IMR-90 (cell line): ENCODE results near the gene TSC2. TPM values are rescaled to one million over a fixed set of nuclear protein-coding genes. Genes with fewer than 3 reads are reported as not detected.

Source experiments
- ATAC-seq: fragments of 200-7000 bp; cut with Tn5 transposase; 2 replicates; pipeline ENCODE4 v1.9.1; 2020; ENCODE audit warnings: low read depth, mild to moderate bottlenecking, moderate library complexity
- BruUV-seq: library from RNA; stranded (reverse); fragments of 400-500 nt; replicated peaks from 2 replicates; lab custom pipeline; 2021; lab: Mats Ljungman, UMichigan
- CTCF ChIA-PET: fragments of 300-600 bp; formaldehyde crosslinking; extraction: SDS; loops from one replicate; lab custom pipeline; 2021; ENCODE audit warnings: antibody characterized with exemption; lab: Yijun Ruan, JAX
- POLR2A ChIA-PET: fragments of 300-600 bp; sonication (Branson Sonifier 250); formaldehyde crosslinking; loops from one replicate; lab custom pipeline; 2022; ENCODE audit warnings: antibody characterized with exemption; ENCODE audit not compliant: unreplicated experiment; lab: Charles Lee
- DNase-seq: peaks from one replicate; pipeline ENCODE4 v3.0.0; 2013
- H2AFZ ChIP-seq: replicated peaks from 2 replicates; pipeline ENCODE3; 2013; ENCODE audit warnings: low read length, mild to moderate bottlenecking; ENCODE audit not compliant: poor library complexity
- H2AK5ac ChIP-seq: 2 replicates; pipeline ENCODE4 v1.6.1; 2013; ENCODE audit warnings: low read depth, low read length, inconsistent platforms
- H2AK9ac ChIP-seq: replicated peaks from 2 replicates; pipeline ENCODE3; 2013; ENCODE audit warnings: mild to moderate bottlenecking, low read depth, low read length, moderate library complexity; ENCODE audit not compliant: poor library complexity
- H2BK120ac ChIP-seq: 2 replicates; pipeline ENCODE4 v1.6.1; 2013; ENCODE audit warnings: low read depth, low read length, inconsistent platforms
- H2BK15ac ChIP-seq: 3 replicates; pipeline ENCODE4 v1.6.1; 2013; ENCODE audit warnings: low read depth, low read length, inconsistent platforms
- H2BK20ac ChIP-seq: 2 replicates; pipeline ENCODE4 v1.6.1; 2013; ENCODE audit warnings: low read depth, mild to moderate bottlenecking, inconsistent platforms, low read length, moderate library complexity
- H2BK5ac ChIP-seq: 2 replicates; pipeline ENCODE4 v1.6.1; 2013; ENCODE audit warnings: mild to moderate bottlenecking, low read depth, low read length, inconsistent platforms; ENCODE audit not compliant: poor library complexity, severe bottlenecking
- H3K14ac ChIP-seq: replicated peaks from 2 replicates; pipeline ENCODE4 v1.6.1; 2013; ENCODE audit warnings: low read depth, low read length, inconsistent platforms
- H3K18ac ChIP-seq: 2 replicates; pipeline ENCODE4 v1.6.1; 2013; ENCODE audit warnings: low read depth, low read length, control low read depth
- H3K23ac ChIP-seq: 2 replicates; pipeline ENCODE4 v1.6.1; 2013; ENCODE audit warnings: low read depth, low read length, inconsistent platforms
- H3K27ac ChIP-seq: 2 replicates; pipeline ENCODE4 v1.5.1; 2013; ENCODE audit warnings: mild to moderate bottlenecking, control low read depth, low read length; ENCODE audit not compliant: insufficient read depth
- H3K27me3 ChIP-seq: 2 replicates; pipeline ENCODE4 v1.6.1; 2013; ENCODE audit warnings: low read length; ENCODE audit not compliant: control insufficient read depth, insufficient read depth
- H3K36me3 ChIP-seq: 2 replicates; pipeline ENCODE4 v1.6.1; 2013; ENCODE audit warnings: low read length, mixed read lengths; ENCODE audit not compliant: control insufficient read depth, insufficient read depth
- H3K4ac ChIP-seq: 2 replicates; pipeline ENCODE4 v1.6.1; 2013; ENCODE audit warnings: low read depth, low read length, inconsistent platforms
- H3K4me1 ChIP-seq: 2 replicates; pipeline ENCODE4 v1.6.1; 2013; ENCODE audit warnings: low read length, mixed read lengths; ENCODE audit not compliant: control insufficient read depth, insufficient read depth
- H3K4me2 ChIP-seq: 2 replicates; pipeline ENCODE4 v1.6.1; 2013; ENCODE audit warnings: low read depth, mild to moderate bottlenecking, control low read depth, low read length, moderate library complexity
- H3K4me3 ChIP-seq: 2 replicates; pipeline ENCODE4 v1.5.1; 2013; ENCODE audit warnings: low read depth, mild to moderate bottlenecking, control low read depth, low read length, moderate library complexity; ENCODE audit not compliant: insufficient read depth
- H3K56ac ChIP-seq: 2 replicates; pipeline ENCODE4 v1.6.1; 2013; ENCODE audit warnings: low read length, inconsistent platforms; ENCODE audit not compliant: insufficient read depth; ENCODE audit errors: extremely low read depth
- H3K79me1 ChIP-seq, 2 experiments: 2 replicates each; pipeline ENCODE4 v1.6.1; 2013; ENCODE audit warnings: low read length in 2 of 2, inconsistent platforms in 1 of 2, low read depth in 1 of 2
- H3K9ac ChIP-seq: 2 replicates; pipeline ENCODE4 v1.6.1; 2013; ENCODE audit warnings: low read depth, low read length, control low read depth
- H3K9me1 ChIP-seq: 2 replicates; pipeline ENCODE4 v1.6.1; 2013; ENCODE audit warnings: low read length, inconsistent platforms; ENCODE audit not compliant: insufficient read depth
- H3K9me3 ChIP-seq: 2 replicates; pipeline ENCODE4 v1.6.1; 2013; ENCODE audit warnings: low read length; ENCODE audit not compliant: control insufficient read depth, insufficient read depth
- H4K20me1 ChIP-seq: 2 replicates; pipeline ENCODE4 v1.6.1; 2013; ENCODE audit warnings: low read length, inconsistent platforms; ENCODE audit not compliant: insufficient read depth
- H4K5ac ChIP-seq: 2 replicates; pipeline ENCODE4 v1.6.1; 2013; ENCODE audit warnings: mild to moderate bottlenecking, low read depth, low read length, control low read depth
- H4K8ac ChIP-seq, 2 experiments: 2 replicates each; pipeline ENCODE4 v1.6.1; 2013; ENCODE audit warnings: low read depth in 2 of 2, low read length in 2 of 2, control low read depth in 1 of 2, inconsistent platforms in 1 of 2
- H4K91ac ChIP-seq: 2 replicates; pipeline ENCODE4 v1.6.1; 2013; ENCODE audit warnings: low read depth, low read length, inconsistent platforms; ENCODE audit not compliant: insufficient read depth
- BHLHE40 ChIP-seq: fragments of 150-350 bp; IDR thresholded peaks from 2 replicates; pipeline ENCODE4 v1.6.1; 2016; ENCODE audit warnings: mild to moderate bottlenecking, low read depth, low read length
- CHD1 ChIP-seq: IDR thresholded peaks from 2 replicates; pipeline ENCODE4 v1.6.1; 2012; ENCODE audit warnings: low read depth, low read length, improper control_type of control experiment
- NFE2L2 ChIP-seq: fragments of 150-350 bp; IDR thresholded peaks from 2 replicates; pipeline ENCODE4 v1.6.1; 2016; ENCODE audit warnings: low read depth, mild to moderate bottlenecking, low read length
- POLR2A ChIP-seq: IDR thresholded peaks from 2 replicates; pipeline ENCODE4 v1.6.1; 2012; ENCODE audit warnings: mild to moderate bottlenecking, low read depth, low read length
- RCOR1 ChIP-seq: IDR thresholded peaks from 2 replicates; pipeline ENCODE4 v1.6.1; 2012; ENCODE audit warnings: mild to moderate bottlenecking, low read length, improper control_type of control experiment; ENCODE audit not compliant: insufficient replicate concordance
- SMC3 ChIP-seq: fragments of 150-350 bp; IDR thresholded peaks from 2 replicates; pipeline ENCODE4 v1.6.1; 2016; ENCODE audit warnings: low read depth, mild to moderate bottlenecking, antibody characterized with exemption, low read length, moderate library complexity
- WGBS, 2 experiments: methylation state at CpG; one replicate each; pipeline versions ENCODE4 v1.1.5 to v1.1.7; 2013; ENCODE audit warnings: missing lambda C conversion rate in 2 of 2; ENCODE audit not compliant: insufficient read length in 1 of 2; ENCODE audit errors: extremely low coverage in 2 of 2; 5-methylcytosine and 5-hydroxymethylcytosine counted together
- dilution Hi-C: fragments of 300-500 bp; cut with HindIII; formaldehyde crosslinking; loops from one replicate; pipeline ENCODE4 v1.14.3; 2018; ENCODE audit warnings: low sequenced_read_pairs; ENCODE audit not compliant: unreplicated experiment
- in situ Hi-C: fragments of 300-500 bp; cut with MboI; formaldehyde crosslinking; loops from 3 replicates; pipeline ENCODE4 v1.14.3; 2019; ENCODE audit warnings: low sequenced_read_pairs, inconsistent platforms, mixed read lengths
- intact Hi-C: fragments of 100-400 bp; cut with micrococcal nuclease; formaldehyde crosslinking; loops from 2 replicates; pipeline ENCODE4 v1.10.0; 2022
- polyA plus RNA-seq, 3 experiments: library from polyadenylated mRNA; depleted of rRNA; stranded (reverse); fragments of >200 nt; gene quantifications; 2 replicates each; pipeline ENCODE4 v1.2.3, GENCODE V29; 2012; ENCODE audit warnings: low replicate concordance in 1 of 3
- total RNA-seq: library from RNA; depleted of rRNA; stranded (reverse); fragments of >200 nt; gene quantifications from 2 replicates; pipeline ENCODE4 v1.2.3, GENCODE V29; 2012
- TF ChIP-seq, protein P1 (sequence below): fragments of 150-350 bp; IDR thresholded peaks from 2 replicates; pipeline ENCODE4 v1.6.1; 2017; ENCODE audit warnings: mild to moderate bottlenecking, antibody characterized with exemption, low read length, low read depth

The TSC2 gene
- total and polyA plus RNA-seq, 2 of the 4 experiments (the other 2 are of a cell fraction), result 31.4 to 88.6 TPM

DNA sequence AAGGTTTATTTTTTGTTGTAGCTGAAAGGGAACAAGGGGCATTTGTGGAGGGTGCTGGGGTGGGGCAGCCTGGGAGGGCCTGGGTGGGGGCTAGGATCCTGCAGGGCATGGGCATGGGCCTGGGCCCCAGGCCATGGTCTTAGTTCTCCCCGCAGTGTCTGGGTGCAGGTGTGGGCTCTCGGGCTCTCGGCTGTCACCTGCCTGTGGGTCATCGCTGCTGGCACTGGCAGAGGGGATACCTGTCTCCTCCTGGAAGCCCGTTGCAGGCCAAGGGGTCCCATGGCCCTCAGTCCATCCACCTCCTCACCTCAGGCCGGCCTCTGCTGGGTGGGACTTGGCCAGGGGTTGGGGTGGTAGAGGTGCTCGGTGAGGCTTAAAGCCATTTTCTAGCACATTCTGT lies 30.3 kb downstream of the TSC2 start:
- ATAC-seq (no peak), DNase-seq (no peak)
- H3K56ac ChIP-seq, result no peak overlapping the region
- ChIA-PET CTCF (interaction anchor here (1.2 kb wide), 1 partner anchor 30 kb away, joined by 3 read pairs; no protein-coding TSS in a partner anchor), POLR2A (no interaction called here)
- no peak overlapping the region for H3K4ac ChIP-seq
- no peak overlapping the region for H3K9ac ChIP-seq
- no peaks in the 10 kb centered on the region for H3K27me3 ChIP-seq
- in situ Hi-C loops (no loop called here), intact Hi-C loops (no loop called here), dilution Hi-C loops (no loop called here)
- no peak overlapping the region for H2BK20ac ChIP-seq
- no peak overlapping the region for H2AK9ac ChIP-seq
- H4K20me1 ChIP-seq, result peaks cover 5% of the 10 kb centered on the region; the same call in 1 of the 2 replicates
- no peak overlapping the region for H4K5ac ChIP-seq
- no TSS peak for BruUV-seq
- no peak overlapping the region for H3K4me3 ChIP-seq
- H3K36me3 ChIP-seq, result peaks cover 65% of the 10 kb centered on the region
- H3K9me1 ChIP-seq, result no peaks in the 10 kb centered on the region
- H2BK120ac ChIP-seq, result no peak overlapping the region
- H3K79me1 ChIP-seq, result peaks cover 0 to 3% of the 10 kb centered on the region in 2 experiments; a peak in 1 of 4 replicates
- WGBS, 2 experiments, result 100% methylated on average over 1 of the region's 7 CpGs; no CpG with 5 or more reads in 1 of the 2 experiments
- peaks cover 3% of the 10 kb centered on the region; the same call in 1 of the 2 replicates for H3K4me1 ChIP-seq
- H3K18ac ChIP-seq, result no peak overlapping the region
- no peak overlapping the region for H3K4me2 ChIP-seq
- no peak overlapping the region for H4K91ac ChIP-seq
- H3K23ac ChIP-seq, result no peak overlapping the region
- TF ChIP-seq NFE2L2 (no peak), RCOR1 (no peak), SMC3 (no peak), POLR2A (no peak), CHD1 (no peak), BHLHE40 (no peak)
- TF ChIP-seq, protein P1, sequence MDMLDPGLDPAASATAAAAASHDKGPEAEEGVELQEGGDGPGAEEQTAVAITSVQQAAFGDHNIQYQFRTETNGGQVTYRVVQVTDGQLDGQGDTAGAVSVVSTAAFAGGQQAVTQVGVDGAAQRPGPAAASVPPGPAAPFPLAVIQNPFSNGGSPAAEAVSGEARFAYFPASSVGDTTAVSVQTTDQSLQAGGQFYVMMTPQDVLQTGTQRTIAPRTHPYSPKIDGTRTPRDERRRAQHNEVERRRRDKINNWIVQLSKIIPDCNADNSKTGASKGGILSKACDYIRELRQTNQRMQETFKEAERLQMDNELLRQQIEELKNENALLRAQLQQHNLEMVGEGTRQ, result no peak
- no peak overlapping the region for H3K27ac ChIP-seq
- H4K8ac ChIP-seq, result no peak overlapping the region
- H3K9me3 ChIP-seq, result no peaks in the 10 kb centered on the region
- H2AFZ ChIP-seq, result no peak overlapping the region
- no peak overlapping the region for H2AK5ac ChIP-seq
- no peak overlapping the region for H2BK5ac ChIP-seq
- no peak overlapping the region for H2BK15ac ChIP-seq
- H3K14ac ChIP-seq, result no peak overlapping the region
